ENCODE data around the gene TAF11L7.
"Not testable (repeated sequence)": the region's sequence is repeated elsewhere in the genome, so short reads cannot be mapped to it uniquely, and the experiment has no call there.

DNA sequence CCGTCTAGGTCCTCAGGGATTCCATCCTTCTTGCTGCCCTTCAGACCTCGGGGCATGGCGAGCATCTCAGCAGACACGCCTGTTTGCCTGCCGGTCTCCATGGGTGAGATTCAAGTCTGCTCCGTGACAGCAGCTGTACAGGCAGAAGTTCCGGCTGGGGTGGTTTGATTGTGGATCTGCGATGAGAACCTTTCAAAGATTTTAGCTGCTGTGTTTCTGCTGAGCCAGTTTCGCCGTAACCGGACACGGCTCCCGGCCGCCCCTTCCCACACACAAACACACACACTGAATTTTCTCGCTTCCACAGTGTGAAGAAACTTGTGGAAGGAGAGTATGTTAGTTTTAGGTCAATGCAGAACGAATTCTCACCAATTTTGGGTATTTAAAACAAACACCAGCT lies 5.3 kb upstream of the TAF11L7 start, which contains the start of gene TAF11L8:
- TF ChIP-seq, protein P1, sequence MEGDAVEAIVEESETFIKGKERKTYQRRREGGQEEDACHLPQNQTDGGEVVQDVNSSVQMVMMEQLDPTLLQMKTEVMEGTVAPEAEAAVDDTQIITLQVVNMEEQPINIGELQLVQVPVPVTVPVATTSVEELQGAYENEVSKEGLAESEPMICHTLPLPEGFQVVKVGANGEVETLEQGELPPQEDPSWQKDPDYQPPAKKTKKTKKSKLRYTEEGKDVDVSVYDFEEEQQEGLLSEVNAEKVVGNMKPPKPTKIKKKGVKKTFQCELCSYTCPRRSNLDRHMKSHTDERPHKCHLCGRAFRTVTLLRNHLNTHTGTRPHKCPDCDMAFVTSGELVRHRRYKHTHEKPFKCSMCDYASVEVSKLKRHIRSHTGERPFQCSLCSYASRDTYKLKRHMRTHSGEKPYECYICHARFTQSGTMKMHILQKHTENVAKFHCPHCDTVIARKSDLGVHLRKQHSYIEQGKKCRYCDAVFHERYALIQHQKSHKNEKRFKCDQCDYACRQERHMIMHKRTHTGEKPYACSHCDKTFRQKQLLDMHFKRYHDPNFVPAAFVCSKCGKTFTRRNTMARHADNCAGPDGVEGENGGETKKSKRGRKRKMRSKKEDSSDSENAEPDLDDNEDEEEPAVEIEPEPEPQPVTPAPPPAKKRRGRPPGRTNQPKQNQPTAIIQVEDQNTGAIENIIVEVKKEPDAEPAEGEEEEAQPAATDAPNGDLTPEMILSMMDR (IDR thresholded peaks at IDR 0.05), result not testable (repeated sequence)
- TF ChIP-seq ZFX (IDR thresholded peaks at IDR 0.05; ENCODE audit: borderline replicate concordance), result not testable (repeated sequence)

All from 22Rv1 (cell line).